CD8-positive, alpha-beta memory T cell (primary cell): Measurements from ENCODE around the gene GRIN3A. TPM values are rescaled to one million over a fixed set of nuclear protein-coding genes. Genes with fewer than 3 reads are reported as not detected.

Experiments used
- CTCF ChIA-PET: fragments of 350-600 bp; sonication (Branson Sonifier 250); formaldehyde crosslinking; loops from one replicate; lab custom pipeline; 2021; ENCODE audit warnings: antibody characterized with exemption; lab: Charles Lee
- POLR2A ChIA-PET: fragments of 350-600 bp; sonication (Branson Sonifier 250); formaldehyde crosslinking; loops from one replicate; lab custom pipeline; 2021; ENCODE audit warnings: antibody characterized with exemption; lab: Charles Lee
- DNase-seq, 5 donors: peaks; one replicate each; pipeline versions ENCODE4 v3.0.0 to v3.0.0-alpha.2; 2020 to 2022; ENCODE audit warnings: mixed read lengths in 1 of 5
- H3K27ac ChIP-seq: one replicate; pipeline ENCODE4 v1.7.0; 2013; ENCODE audit warnings: low read depth, mild to moderate bottlenecking, low read length, moderate library complexity
- H3K27me3 ChIP-seq: 2 replicates; pipeline ENCODE4 v1.7.0; 2013; ENCODE audit warnings: low read length, mild to moderate bottlenecking; ENCODE audit not compliant: insufficient read depth, poor library complexity, severe bottlenecking
- H3K36me3 ChIP-seq: 2 replicates; pipeline ENCODE4 v1.7.0; 2013; ENCODE audit warnings: mild to moderate bottlenecking, low read length, moderate library complexity; ENCODE audit not compliant: insufficient read depth
- H3K4me1 ChIP-seq: 2 replicates; pipeline ENCODE4 v1.7.0; 2013; ENCODE audit warnings: mild to moderate bottlenecking, low read length, moderate library complexity; ENCODE audit not compliant: insufficient read depth
- H3K4me3 ChIP-seq: 2 replicates; pipeline ENCODE4 v1.7.0; 2013; ENCODE audit warnings: mild to moderate bottlenecking, low read length
- H3K9me3 ChIP-seq: 2 replicates; pipeline ENCODE4 v1.7.0; 2013; ENCODE audit warnings: mild to moderate bottlenecking, low read length
- H3K27ac Mint-ChIP-seq, 8 donors: one replicate each; pipeline ENCODE4 v1.8.0; 2020 to 2021; ENCODE audit warnings: mixed read lengths in 8 of 8, mild to moderate bottlenecking in 6 of 8, inconsistent platforms in 3 of 8, moderate library complexity in 3 of 8
- H3K27me3 Mint-ChIP-seq, 2 donors: one replicate each; pipeline ENCODE4 v1.8.0; 2020 to 2021; ENCODE audit warnings: mixed read lengths in 2 of 2, mild to moderate bottlenecking in 1 of 2, moderate library complexity in 1 of 2
- H3K36me3 Mint-ChIP-seq, 3 donors: one replicate each; pipeline ENCODE4 v1.8.0; 2020 to 2021; ENCODE audit warnings: mixed read lengths in 3 of 3, inconsistent platforms in 1 of 3, mild to moderate bottlenecking in 1 of 3
- H3K4me1 Mint-ChIP-seq, 3 donors: one replicate each; pipeline ENCODE4 v1.8.0; 2020 to 2021; ENCODE audit warnings: mixed read lengths in 3 of 3, inconsistent platforms in 1 of 3, mild to moderate bottlenecking in 1 of 3
- H3K4me3 Mint-ChIP-seq, 7 donors: one replicate each; pipeline ENCODE4 v1.8.0; 2020 to 2021; ENCODE audit warnings: mixed read lengths in 7 of 7, mild to moderate bottlenecking in 6 of 7, moderate library complexity in 4 of 7, inconsistent platforms in 2 of 7
- H3K9me3 Mint-ChIP-seq, 5 donors: one replicate each; pipeline ENCODE4 v1.8.0; 2020 to 2022; ENCODE audit warnings: mixed read lengths in 5 of 5, mild to moderate bottlenecking in 3 of 5, moderate library complexity in 2 of 5, inconsistent platforms in 1 of 5
- polyA plus RNA-seq: library from polyadenylated mRNA; unstranded; fragments of 300-500 nt; fragmentation: Illumina TruSeq; gene quantifications from one replicate; pipeline ENCODE4 v1.2.3, GENCODE V29; 2021
- total RNA-seq, 2 experiments: library from RNA; stranded (reverse); gene quantifications; one replicate each; pipeline ENCODE4 v1.2.3, GENCODE V29; 2021

The GRIN3A gene
- total and polyA plus RNA-seq, 3 experiments from 2014 or later: 0.03 TPM; not detected in 2

- Histone ChIP-seq H3K4me1 (peaks cover 41% of the 10 kb centered on the region), H3K27ac (peak within 1 kb of the TSS; percentile 99), H3K9me3 (no peaks in the 10 kb centered on the region), H3K36me3 (peaks cover 14% of the 10 kb centered on the region), H3K27me3 (no peaks in the 10 kb centered on the region), H3K4me3 (peak within 1 kb of the TSS; percentile 99)
- ChIA-PET POLR2A (interaction anchor here (0.5 to 1.6 kb wide), 5 partner anchors 34 to 1107 kb away, joined by 3 to 13 read pairs (median 3); partner anchors contain the start of genes MRPL50 and ZNF189), CTCF (interaction anchor here (0.7 to 5.6 kb wide), 4 partner anchors 9 to 131 kb away, joined by 3 to 29 read pairs (median 3); no protein-coding TSS in a partner anchor)
- Mint-ChIP-seq H3K9me3 (no peaks in the 10 kb centered on the region), H3K4me3 (peak within 1 kb of the TSS; percentile 92 to 99 (median 93)), H3K36me3 (peaks cover 0 to 17% (median 4%) of the 10 kb centered on the region in 3 donors), H3K27me3 (peaks cover 0 to 8% of the 10 kb centered on the region in 2 donors), H3K4me1 (peaks cover 0 to 27% (median 19%) of the 10 kb centered on the region in 3 donors), H3K27ac (peak within 1 kb of the TSS; percentile 98 to 100 (median 99))
- peak; percentile 99 to 100 (median 99) for DNase-seq
Observed at GRCh38 chr9:101533334-101534204, 204.9 kb downstream of the GRIN3A start, which contains the start of gene RNF20. TSS of gene RNF20 (plus strand) at chr9:101533853. CDS start at chr9:101535424, 1,571 bp downstream.

- H3K27ac ChIP-seq: no peak overlapping the region
- peaks cover 19% of the 10 kb centered on the region for H3K4me1 ChIP-seq
- Mint-ChIP-seq H3K4me1 (peaks cover 0 to 19% (median 17%) of the 10 kb centered on the region in 3 donors), H3K27ac (no peak overlapping the region), H3K27me3 (peaks cover 0 to 13% of the 10 kb centered on the region in 2 donors), H3K9me3 (no peaks in the 10 kb centered on the region), H3K4me3 (no peak overlapping the region), H3K36me3 (peaks cover 0 to 11% (median 0%) of the 10 kb centered on the region in 3 donors)
- ChIA-PET POLR2A (interaction anchor here (0.5 kb wide), 1 partner anchor 131 kb away, joined by 3 read pairs; the partner anchor contains the start of genes MRPL50 and ZNF189), CTCF (interaction anchor here (0.7 to 5.6 kb wide), 4 partner anchors 10 to 132 kb away, joined by 4 to 29 read pairs (median 6); partner anchors contain the start of genes MRPL50 and ZNF189)
- H3K4me3 ChIP-seq: no peak overlapping the region
- no peaks in the 10 kb centered on the region for H3K36me3 ChIP-seq
- H3K27me3 ChIP-seq: peaks cover 4% of the 10 kb centered on the region
- peak; percentile 41 to 75 (median 60) for DNase-seq
- H3K9me3 ChIP-seq: no peaks in the 10 kb centered on the region
Observed at GRCh38 chr9:101530076-101530711, 208.3 kb downstream of the GRIN3A start.

- no peak overlapping the region for H3K4me3 Mint-ChIP-seq
- Histone ChIP-seq H3K27ac (no peak overlapping the region), H3K27me3 (peaks cover 4% of the 10 kb centered on the region), H3K9me3 (no peaks in the 10 kb centered on the region), H3K4me3 (no peak overlapping the region), H3K36me3 (no peaks in the 10 kb centered on the region), H3K4me1 (peaks cover 10% of the 10 kb centered on the region)
- no peak for DNase-seq
- ChIA-PET CTCF (interaction anchor here (1.2 to 5.6 kb wide), 3 partner anchors 9 to 69 kb away, joined by 3 to 29 read pairs (median 4); no protein-coding TSS in a partner anchor), POLR2A (no interaction called here)
- no peaks in the 10 kb centered on the region for H3K9me3 Mint-ChIP-seq
- peaks cover 0 to 3% (median 1%) of the 10 kb centered on the region in 3 donors for H3K4me1 Mint-ChIP-seq
- H3K27me3 Mint-ChIP-seq: peaks cover 7 to 35% of the 10 kb centered on the region in 2 donors
- H3K27ac Mint-ChIP-seq: no peak overlapping the region
- no peaks in the 10 kb centered on the region for H3K36me3 Mint-ChIP-seq
Observed at GRCh38 chr9:101528015-101528414, 210.4 kb downstream of the GRIN3A start.

- CTCF ChIA-PET: interaction anchor here (1.2 kb wide), 1 partner anchor 68 kb away, joined by 3 read pairs; no protein-coding TSS in a partner anchor
Observed at GRCh38 chr9:101527066-101527465, 211.4 kb downstream of the GRIN3A start.

GRCh38 chr9:101524371-101524770 lies 214.1 kb downstream of the GRIN3A start:
- peaks cover 4% of the 10 kb centered on the region for H3K27me3 ChIP-seq
- Mint-ChIP-seq H3K27me3 (peaks cover 21 to 62% of the 10 kb centered on the region in 2 donors), H3K4me1 (no peaks in the 10 kb centered on the region), H3K9me3 (no peaks in the 10 kb centered on the region), H3K27ac (no peak overlapping the region), H3K36me3 (no peaks in the 10 kb centered on the region), H3K4me3 (no peak overlapping the region)
- H3K4me3 ChIP-seq: no peak overlapping the region
- H3K9me3 ChIP-seq: no peaks in the 10 kb centered on the region
- POLR2A ChIA-PET: no interaction called here
- no peak for DNase-seq
- H3K27ac ChIP-seq: no peak overlapping the region
- CTCF ChIA-PET: interaction anchor here (0.8 to 1.1 kb wide), 2 partner anchors 9 to 65 kb away, joined by 3 to 4 read pairs; partner anchors contain the start of gene RNF20
- no peaks in the 10 kb centered on the region for H3K36me3 ChIP-seq
- H3K4me1 ChIP-seq: no peaks in the 10 kb centered on the region

More at GRCh38 chr9:101527066-101527465, 211.4 kb downstream of the GRIN3A start:
- DNase-seq: no peak
- POLR2A ChIA-PET: no interaction called here
- Mint-ChIP-seq H3K36me3 (no peaks in the 10 kb centered on the region), H3K9me3 (no peaks in the 10 kb centered on the region), H3K4me3 (no peak overlapping the region), H3K4me1 (no peaks in the 10 kb centered on the region), H3K27ac (no peak overlapping the region), H3K27me3 (peaks cover 15 to 45% of the 10 kb centered on the region in 2 donors)
- no peak overlapping the region for H3K27ac ChIP-seq
- no peak overlapping the region for H3K4me3 ChIP-seq
- H3K9me3 ChIP-seq: no peaks in the 10 kb centered on the region
- no peaks in the 10 kb centered on the region for H3K36me3 ChIP-seq
- peaks cover 4% of the 10 kb centered on the region for H3K27me3 ChIP-seq
- H3K4me1 ChIP-seq: peaks cover 4% of the 10 kb centered on the region

Other genes with a start within 250 kb of the GRIN3A start
- gene RNF20, start 204.8 kb downstream of the GRIN3A start, total RNA-seq: 10 to 100 TPM; 46.8 to 53.5 TPM
- 42.5 TPM for gene RNF20, start 204.8 kb downstream of the GRIN3A start, polyA plus RNA-seq
- gene PPP3R2, start 143.7 kb downstream of the GRIN3A start, total RNA-seq: not detected
- gene PPP3R2, start 143.7 kb downstream of the GRIN3A start, polyA plus RNA-seq: not detected